ENCODE results near the gene P2RX6.
"Not testable (repeated sequence)": the region's sequence is repeated elsewhere in the genome, so short reads cannot be mapped to it uniquely, and the experiment has no call there.

The P2RX6 gene

DNA sequence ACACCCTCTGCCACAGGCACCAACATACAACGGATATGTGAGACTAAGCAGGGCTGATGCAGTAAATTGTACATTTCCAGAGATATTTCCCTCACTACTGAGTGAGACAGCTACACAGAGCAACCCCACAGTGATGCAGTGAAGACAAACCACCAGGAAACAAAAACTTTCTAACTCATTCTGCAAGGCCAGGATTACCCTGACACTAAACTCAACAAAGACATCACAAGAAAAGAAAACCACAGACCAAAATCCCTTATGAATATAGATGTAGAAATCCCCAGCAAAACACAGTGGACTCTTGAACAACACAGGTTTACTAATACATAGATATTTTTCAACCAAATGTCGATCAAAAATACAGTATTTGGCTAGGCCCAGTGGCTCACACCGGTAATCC is 18.9 kb downstream of the P2RX6 start:
- no peak for DNase-seq

DNA sequence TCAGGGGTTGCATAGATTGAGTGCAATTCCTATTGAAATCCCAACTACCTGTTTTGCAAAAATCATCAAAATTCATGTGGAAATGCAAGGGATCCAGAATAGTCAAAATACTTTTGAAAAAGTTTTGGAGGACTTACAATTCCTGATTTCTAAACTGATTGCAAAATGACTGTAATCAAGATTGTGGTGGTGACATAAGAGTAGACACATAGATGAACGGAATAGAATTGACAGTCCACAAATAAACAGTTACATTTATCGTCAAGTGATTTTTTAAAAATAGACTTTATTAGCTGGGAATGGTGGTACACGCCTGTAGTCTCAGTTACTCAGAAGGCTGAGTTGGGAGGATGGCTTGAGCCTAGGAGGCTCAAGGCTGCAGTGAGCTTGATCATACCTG is 20.0 kb downstream of the P2RX6 start:
- no peak for DNase-seq

DNA sequence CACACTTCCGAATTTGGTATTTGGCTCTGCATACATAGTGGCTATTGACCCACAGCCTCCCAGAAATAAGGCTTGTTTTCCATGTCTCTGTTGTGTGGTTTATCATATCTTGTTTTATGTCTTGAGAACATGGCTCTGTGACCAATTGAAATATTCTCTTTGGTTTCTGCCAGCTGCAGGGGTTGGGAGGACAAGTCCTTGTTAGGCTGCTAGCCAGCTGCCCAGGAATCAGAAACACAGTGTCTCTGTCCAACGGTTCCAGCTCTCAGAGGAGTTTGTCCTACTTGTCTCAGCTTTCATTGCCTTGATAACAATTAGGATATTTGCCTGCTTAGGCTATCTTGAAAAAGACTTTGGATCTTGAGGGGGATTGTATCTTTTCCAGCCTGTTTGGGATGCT is 23.4 kb downstream of the P2RX6 start:
- DNase-seq: no peak

DNA sequence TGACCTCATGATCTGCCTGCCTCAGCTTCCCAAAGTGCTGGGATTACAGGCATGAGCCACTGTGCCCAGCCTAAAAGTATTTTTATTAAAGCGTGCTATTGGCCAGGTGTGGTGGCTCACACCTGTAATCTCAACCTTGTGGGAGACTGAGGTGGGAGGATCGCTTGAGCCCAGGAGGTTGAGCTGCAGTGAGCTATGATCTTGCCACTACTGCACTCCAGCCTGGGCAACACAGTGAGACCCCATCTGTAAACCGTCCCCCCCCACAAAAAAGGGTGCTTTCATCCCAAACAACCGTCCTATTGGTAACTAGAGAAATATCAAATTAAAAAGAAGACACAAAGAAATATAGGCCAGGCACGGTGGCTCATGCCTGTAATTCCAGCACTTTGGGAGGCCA is 24.2 kb downstream of the P2RX6 start:
- not testable (repeated sequence) for DNase-seq

DNA sequence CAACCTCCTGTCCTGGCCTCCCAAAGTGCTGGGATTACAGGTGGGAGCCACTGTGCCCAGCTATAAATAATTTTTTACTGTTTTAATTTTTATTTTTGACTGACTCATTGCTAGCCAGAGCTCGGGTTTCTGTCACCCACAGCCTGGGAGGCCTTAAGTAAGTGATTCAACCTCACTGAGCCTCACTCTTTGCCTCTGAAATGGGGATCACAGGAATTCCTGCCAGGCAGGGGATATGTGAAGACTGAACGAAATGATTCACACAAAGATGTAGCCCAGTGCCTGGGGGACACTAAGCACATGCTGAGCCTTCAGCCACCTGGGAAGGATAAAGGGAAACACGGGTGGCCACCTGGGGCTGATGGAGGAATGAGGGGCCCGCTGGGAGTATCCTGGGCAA is 27.0 kb downstream of the P2RX6 start:
- no peak for DNase-seq

DNA sequence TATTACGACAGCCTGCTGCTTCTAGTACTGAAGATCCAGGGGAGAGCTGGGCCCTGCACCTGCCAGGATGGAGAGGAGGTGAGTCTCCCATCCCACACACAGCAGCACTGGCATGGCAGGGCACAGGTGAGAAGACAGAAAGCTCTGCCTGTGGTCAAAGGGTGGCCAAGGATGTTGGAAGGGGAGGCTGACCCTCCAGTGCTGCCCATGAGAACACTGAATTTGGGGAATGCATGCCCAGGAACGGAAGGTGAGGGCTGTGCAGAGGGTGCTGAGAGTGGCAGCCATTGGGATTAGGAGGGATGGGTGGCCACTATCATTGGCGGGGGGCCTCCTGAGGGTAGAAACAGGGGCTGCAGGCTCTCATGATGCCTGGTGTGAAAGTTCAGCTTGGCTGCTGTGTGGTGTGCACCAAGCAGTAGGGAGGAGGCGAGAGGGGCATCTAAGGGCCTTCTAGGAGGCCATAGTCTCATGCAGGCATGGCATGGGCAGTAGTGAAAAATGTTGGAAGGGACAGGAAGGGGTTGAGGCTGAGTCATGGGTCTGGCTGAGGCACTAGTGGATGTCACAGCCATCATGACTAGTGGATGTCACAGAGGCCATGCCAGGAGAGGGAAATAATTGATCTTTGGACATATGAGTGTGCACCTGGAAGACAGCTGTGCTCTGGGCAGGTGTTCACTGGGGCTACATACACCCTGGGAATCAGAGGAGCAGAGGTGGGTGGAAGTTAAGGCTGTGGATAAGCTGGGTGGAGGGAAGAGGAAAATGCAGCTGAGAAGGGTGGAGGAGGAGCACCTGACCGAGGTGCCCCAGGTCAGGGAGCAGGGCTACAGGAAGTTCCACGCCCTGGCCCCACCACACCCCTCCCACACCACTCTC is 28.3 kb downstream of the P2RX6 start:
- DNase-seq: no peak

DNA sequence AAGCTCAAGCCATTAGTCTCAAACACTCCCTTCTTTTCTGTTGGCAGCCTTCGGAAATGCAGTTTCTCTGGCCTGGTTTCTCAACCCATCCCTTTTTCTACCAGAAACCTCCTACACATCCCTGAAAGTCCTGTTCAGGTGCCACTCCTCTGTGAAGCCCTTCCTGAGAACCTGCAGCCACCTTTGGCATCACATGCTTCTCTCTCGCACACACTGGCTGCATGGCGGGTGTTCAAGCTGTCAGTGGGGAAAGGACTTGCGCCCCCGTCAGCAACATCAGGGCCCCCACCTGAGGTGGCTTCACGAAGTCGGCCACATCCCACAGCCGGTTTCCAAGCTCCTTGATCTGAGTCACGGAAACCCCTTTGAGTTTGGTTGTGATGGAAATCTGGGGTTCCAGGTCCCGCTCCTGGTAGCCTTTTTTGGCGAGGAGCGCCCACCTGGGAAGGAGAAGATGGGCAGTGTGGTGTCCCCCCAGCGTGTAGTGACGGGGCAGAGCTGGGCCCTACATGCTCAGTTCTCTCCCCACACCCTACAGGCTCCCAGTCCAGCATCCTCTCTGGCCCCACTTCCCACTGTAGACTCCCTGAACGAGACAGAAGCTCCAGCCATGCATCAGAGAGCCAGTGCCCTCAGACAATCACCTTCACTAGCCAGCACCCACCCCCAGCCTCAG is 29.0 kb downstream of the P2RX6 start:
- DNase-seq: no peak

DNA sequence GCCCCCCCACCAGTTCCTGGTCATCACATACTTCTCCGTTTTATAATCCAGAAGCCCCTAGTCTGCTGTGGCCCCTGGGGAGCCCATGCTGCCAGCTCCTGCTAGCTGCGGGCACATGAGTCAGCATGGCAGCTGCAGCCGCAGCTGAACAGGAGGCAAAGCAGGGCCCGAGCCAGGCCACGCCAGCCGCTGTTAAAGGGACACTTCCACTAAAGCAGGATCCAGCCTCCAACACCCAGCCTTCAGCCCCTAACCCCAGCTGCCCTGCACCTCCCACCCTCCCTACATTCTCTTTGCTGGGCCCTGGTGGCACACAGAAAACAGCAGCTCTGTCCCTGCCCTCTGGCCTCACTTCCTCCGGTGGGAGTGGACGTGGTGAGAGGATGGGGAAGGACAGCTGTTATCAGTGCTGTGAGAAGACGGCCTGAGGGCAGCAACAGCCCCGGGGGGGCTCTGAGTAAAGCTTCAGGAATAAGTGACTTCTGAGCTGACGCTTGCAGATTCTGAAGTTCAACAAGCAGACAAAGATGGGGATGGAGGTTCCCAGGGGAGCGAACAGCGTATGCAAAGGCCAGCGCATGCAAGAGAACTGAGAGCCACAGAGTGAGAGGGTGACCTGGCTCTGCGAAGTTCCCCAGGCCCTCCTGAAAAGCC is 30.1 kb downstream of the P2RX6 start:
- DNase-seq: peak; percentile 10 to 20

DNA sequence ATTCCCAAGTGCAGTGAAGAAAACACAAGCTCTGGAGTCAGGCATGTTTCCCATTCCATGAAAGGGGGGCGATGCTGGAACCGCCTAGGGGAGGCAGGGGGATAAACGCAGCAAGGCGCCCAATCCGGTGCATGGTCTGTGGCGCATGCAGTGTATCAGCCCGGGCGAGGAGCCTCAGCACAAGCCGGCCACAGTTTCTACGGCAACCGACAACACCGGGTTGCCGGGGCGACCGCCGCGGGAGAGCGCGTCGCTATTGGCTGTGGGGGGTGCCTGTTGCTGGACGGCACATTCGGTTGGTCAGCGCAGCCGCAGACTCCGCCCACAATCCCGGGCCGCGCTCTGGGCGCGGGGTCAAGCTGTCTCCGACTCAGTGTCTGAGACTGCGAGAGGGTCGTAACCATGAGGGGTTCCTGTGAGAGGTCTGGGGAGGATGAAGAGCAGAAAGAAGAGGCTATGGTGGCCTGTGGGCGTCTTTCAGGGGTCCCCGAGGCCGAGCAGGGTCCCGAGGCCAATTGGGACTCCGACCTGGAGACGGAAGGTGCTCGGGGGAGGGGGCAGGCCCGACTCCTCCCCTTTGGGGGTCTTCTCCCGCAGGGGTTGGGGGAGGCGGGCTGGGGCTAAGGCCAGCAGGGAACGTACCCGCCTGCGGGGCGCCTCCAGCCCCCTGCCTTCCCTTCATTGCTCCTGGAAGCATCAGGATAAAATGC is 30.8 kb downstream of the P2RX6 start, which contains the start of gene LRRC74B:
TSS of gene LRRC74B (plus strand) at position 362 of the 710 bp plus-strand sequence. CDS start at position 403, 41 bp downstream.
- DNase-seq: peak; percentile 50 to 69

DNA sequence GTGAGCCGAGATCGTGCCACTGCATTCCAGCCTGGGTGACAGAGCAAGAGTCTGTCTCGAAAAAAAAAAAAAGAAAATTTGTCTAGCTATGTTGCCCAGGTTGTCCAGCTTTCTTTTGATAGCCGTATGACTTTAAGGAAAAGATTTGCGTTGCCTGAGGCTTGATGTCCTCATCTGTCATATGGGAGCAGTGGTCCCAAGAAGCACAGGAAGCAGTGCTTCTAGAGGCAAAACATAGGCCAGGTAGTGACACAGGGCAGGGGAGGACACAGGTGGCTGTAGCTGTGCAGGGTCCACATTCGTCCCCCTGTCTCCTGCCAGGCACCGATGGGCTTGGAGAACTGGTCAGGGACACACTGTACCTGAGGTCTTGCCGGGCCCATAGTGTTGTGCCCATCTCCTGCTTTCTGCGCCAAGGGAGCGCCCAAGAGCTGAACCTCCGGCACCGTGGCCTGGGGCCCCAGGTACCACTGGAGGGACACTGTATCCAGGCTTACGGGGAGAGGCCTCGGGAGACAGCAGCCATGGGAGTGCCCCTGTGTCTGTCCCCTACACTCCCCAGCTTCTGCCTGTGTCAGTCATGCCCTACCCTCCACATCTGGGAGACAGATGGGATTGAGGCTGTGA is 32.2 kb downstream of the P2RX6 start:
- DNase-seq: no peak

DNA sequence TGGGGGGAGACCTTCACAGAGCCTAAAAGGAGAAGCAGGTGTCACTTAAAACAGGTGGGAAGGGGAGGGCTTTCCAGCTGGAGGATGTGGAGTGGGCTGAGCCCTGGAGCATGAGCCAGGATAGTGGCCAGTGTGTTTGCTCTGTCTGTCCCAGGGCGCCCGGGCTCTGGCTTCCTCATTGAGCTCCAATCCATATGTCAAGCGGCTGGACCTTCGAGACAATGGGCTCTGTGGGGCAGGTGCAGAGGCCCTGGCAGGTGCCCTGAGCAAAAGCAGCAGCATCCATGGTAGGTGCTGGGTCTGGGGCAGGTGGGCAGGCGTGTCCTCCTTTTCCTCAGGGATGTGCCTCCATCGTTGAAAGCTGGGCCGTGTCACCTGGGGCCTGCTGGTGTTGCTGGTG is 32.8 kb downstream of the P2RX6 start:
- no peak for DNase-seq

DNA sequence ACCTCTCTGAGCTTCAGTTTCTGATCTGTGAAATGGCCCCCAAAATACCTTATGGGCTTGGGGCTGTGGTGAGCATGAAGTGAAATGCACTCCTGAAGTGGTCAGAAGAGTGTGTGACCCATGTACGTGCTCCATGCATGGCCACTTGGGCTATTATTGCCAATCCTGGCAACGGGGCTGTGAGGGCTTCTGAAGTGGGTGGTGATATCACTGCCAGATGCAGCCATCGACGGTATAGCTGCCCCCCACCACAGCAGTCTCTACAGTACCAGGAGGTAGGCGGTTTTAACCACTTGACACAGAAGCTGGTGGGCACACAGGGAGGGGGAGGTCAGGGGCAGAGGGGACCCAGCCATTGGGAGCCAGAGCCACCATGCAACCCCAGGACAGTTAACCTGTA is 33.5 kb downstream of the P2RX6 start:
- not testable (repeated sequence) for DNase-seq

DNA sequence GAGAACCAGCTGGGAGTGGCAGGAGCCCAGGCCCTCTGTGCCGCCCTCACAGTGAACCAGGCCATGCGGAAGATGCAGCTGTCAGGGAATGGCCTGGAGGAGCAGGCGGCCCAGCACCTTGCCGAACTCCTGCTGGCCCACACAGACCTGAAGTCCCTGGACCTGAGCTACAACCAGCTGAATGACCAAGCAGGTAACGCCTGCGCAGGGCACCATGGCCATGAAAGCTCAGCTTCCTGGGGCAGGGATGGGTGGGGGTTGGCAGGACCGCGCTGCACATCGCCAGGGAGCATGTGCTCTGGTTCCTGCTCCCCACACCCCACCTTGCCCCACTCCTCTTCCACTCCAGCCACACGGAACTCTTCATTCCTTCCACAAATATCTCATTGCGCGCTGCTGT is 34.0 kb downstream of the P2RX6 start:
- DNase-seq: not testable (repeated sequence)

DNA sequence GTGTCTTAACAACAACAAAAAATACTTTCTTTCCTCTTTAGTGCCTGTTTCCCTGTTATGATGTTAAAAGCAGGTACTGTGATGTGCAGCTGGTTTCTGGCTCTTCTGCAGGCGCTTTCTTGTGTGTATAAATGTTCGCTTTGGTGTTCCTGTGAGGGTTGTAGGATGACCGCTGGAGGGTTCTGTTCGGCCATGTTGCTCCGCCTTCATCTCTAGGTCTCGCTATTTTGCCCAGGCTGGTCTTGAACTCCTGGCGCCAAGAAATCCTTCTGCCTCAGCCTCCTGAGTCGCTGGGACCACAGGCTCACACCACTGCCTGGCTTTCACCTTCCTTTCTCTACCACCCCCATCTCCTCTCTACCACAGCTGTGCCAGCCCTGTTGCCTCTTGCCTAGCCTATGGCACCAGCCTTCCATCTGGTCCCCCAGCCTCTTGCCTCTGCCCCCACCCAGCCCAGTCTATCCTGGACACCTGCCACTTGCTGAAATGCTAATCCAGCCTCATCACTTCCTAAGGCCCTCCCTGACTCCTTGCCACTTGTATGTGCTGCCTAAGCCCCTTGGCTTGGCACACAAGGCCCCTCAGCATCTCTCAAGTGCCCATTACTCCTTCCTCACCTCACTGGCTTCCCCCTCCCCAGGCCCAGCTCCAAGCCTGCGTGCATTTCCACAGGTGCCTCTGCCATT is 36.3 kb downstream of the P2RX6 start:
- no peak for DNase-seq

DNA sequence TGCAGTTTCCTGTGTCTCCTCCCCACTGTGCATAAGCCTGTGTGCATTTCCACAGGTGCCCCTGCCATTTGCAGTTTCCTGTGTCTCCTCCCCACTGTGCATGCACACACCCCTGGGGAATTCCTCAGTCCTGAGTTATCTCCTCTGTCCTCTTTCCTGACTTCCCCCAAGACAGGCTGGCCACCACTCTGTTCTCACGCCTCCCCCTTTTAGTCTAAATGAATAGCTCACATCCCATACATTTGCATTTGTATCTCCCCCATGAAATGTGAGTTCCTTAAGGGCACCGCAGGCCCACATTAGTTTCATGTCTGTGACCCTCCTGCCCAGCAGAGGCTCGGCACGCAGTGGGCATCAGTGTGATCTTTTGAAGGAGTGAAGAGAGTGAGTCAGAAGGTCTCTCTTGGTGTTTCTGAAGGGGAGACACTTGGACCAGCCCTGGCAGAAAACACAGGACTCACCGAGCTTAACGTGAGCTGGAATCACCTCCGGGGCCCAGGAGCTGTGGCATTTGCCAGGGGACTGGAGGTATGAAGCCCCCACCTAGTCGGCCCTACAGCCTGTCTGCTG is 37.0 kb downstream of the P2RX6 start:
- DNase-seq: no peak

DNA sequence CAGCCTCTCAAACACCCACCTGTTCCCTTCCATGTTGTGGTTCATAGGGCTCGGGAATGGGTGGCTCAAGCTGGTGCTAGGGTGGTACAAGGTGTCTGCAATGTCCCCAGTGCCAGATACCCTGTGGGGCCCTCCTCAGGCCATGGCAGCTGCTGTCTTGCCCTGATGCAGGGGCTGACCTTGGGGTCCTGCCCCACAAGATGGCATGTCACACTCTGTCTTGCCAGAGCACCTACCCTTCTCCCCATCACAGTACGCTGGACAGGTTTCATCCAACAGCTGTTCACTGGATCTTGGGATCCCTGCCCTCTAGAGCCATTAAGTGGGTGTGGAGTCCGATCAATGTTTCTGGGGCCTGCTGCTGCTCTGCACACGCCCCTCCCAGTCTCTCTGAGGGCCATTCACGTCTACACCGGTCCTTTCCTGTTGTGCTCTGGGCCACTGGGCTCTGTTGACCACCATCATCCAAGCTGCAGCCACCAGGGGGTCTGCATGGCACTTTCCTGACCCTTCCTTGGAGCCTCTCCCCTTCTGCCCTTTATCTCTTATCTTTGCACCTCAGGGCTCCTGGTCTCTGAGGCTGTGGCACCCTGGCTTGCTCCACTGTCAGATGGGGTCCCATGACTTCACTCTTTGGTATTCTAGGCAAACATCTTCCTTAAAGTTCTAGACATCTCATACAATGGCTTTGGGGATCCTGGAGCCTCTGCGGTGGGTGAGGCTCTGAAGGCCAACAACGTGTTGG is 37.9 kb downstream of the P2RX6 start:
- DNase-seq: no peak

DNA sequence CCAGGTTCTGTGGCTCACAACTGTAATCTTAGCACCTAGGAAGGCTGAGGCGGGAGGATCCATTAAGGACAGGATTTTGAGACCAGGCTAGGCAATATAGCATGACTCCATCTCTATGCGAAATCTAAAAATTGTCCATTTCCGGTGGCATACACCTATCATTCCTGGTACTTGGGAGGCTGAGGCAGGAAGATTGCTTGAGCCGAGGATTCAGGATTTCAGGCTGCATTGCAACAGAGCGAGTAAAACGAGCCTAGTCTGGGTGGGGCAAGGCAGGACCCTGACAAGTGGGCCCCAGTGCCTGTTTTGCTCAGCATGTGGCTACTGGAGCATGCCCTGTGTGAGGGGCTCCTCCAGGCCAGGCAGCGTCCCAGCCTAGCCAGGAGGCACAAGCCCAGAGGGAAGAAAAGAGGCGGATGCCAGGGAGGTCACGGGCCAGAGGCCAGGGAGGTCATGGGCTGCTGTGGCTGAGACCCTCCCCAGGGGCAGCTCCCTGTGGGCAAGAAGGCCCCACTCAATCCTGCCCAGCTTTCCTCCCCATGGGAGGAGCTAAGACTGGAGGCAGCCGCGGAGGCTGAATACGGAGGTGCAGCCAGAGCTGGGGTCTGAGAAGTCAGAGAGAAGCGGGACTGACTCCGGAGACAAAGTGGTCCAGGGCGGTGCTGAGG is 39.2 kb downstream of the P2RX6 start:
- no peak for DNase-seq

DNA sequence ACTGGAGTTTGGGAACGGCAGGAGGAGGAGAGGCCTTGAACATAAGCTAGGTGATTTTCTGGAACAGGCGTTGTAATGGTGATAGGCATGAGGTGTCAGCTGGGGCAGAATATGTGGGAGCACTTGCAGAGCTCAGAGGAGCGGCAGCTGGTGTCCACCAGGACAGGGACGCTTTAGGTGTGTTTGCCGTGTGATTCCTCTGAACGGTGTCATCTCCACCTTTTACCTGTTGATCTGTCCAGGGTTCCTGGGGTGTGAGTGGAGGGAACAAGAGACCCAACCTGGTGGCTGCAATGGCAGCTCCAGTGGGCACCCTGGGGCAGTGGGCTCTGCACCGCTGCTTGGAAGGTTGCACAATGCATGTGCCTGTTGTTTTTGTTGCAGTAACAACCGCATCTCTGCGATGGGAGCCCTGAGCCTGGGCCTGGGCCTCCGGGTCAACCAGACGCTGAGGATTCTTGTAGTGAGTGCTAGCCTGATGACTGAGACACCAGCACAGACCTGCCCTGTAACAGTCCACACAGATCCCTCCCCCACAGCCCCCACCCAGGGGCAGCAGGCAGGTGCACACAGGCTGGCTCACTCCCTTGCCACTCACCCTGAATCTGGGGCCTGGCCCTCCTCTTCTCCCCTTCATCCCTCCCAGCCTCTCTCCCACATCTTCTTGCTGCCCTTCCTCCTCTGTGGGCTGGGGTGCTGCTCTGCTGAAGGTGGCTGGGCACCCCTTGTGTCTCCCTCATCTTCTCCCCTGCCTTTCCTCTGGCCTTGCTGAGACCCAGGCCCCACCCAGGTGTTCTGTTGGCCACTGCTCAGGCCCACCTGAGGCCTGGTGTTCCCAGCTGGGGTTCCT is 40.0 kb downstream of the P2RX6 start:
- no peak for DNase-seq

DNA sequence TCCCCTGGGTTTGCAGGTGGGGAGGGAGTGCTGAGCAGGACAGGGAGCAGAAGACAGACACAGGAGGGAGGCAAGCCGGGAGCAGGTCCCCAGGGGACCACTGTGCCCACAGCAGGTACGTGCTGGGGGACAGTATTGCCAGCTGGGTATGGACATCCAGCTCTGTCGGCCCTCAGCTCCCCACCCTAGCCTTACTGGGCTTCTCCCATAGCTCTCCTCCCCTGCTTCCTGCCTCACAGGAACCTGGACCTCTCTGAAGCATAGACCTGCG is 40.5 kb downstream of the P2RX6 start:
- DNase-seq: no peak
